GM12892 (cell line): Measurements from ENCODE around the gene WDR90.

Experiments
- POLR2A ChIP-seq: IDR thresholded peaks from 2 replicates; pipeline ENCODE4 v1.6.1; 2011; ENCODE audit warnings: low read depth, low read length, control low read depth
- POLR2AphosphoS5 ChIP-seq: IDR thresholded peaks from 2 replicates; pipeline ENCODE4 v1.6.1; 2011; ENCODE audit warnings: low read depth, low read length, control low read depth
- TAF1 ChIP-seq: IDR thresholded peaks from 2 replicates; pipeline ENCODE4 v1.6.1; 2011; ENCODE audit warnings: low read depth, mild to moderate bottlenecking, control low read depth, low read length, borderline replicate concordance

DNA sequence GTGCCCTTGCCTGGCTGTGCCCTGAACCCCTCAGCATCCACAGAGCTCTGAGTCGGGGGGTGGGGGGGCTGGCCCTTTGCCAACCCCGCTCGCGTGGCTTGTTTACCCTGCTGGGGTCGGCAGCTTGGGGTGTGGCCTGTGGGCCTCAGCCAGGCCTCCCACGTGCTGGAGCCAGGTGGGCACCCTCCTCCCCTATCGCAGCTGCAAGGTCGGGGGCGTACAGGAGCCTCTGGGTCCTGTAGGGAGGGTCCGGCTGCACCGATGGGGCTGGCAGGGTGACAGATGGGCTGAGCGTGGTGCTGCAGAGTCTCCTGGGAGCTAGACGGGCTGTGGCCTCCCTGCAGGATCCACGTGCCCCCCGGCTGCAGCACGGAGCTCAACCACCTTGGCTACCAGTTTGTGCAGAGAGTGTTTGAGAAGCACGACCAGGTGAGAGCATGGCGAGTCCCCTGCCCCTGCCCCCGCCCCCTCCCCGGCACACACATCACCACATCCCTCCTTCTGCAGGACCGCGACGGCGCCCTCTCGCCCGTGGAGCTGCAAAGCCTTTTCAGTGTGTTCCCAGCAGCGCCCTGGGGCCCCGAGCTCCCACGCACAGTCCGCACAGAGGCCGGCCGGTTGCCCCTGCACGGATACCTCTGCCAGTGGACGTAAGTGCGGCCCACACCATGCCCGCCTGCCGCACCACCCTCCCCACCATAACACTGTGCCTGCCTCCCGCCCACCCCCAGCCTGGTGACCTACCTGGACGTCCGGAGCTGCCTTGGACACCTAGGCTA, 22.4 kb downstream of the WDR90 start:
- no peak for TF ChIP-seq POLR2A
- no peak for TF ChIP-seq TAF1
- TF ChIP-seq POLR2AphosphoS5, result no peak
